K562 (cell line): ENCODE results near the gene CEMP1. TPM values are rescaled to one million over a fixed set of nuclear protein-coding genes. Genes with fewer than 3 reads are reported as not detected.

Experiments
- SP2 ChIP-seq: IDR thresholded peaks from 2 replicates; pipeline ENCODE4 v1.6.1; 2011; ENCODE audit warnings: mild to moderate bottlenecking, low read depth, low read length, moderate library complexity; ENCODE audit not compliant: poor library complexity, severe bottlenecking; ENCODE audit errors: extremely low read depth
- ZNF124 ChIP-seq: sonication (generic); formaldehyde crosslinking; IDR thresholded peaks from 2 replicates; pipeline ENCODE4 v1.8.1; 2022; ENCODE audit warnings: missing genetic modification reagents
- polyA plus RNA-seq, 8 experiments: library from polyadenylated mRNA; depleted of rRNA in 4 of 8; stranded (reverse) in 5 of 8; unstranded in 3 of 8; fragments of >200 nt; fragmentation: Nextera tagmentation in 2 of 8; fragmentation: Illumina TruSeq in 1 of 8; extraction: Ambion mirVana in 2 of 8; extraction: Trizol in 1 of 8; gene quantifications; 2 replicates each; pipeline versions ENCODE4 v1.2.1 to v1.2.3, GENCODE V29; 2011 to 2014; ENCODE audit warnings: inconsistent platforms in 1 of 8, missing spikeins in 1 of 8
- total RNA-seq, 7 experiments: library from RNA; depleted of rRNA in 6 of 7; stranded (reverse); fragments of >200 nt in 6 of 7; fragmentation: Illumina TruSeq in 2 of 7; extraction: Trizol in 2 of 7; gene quantifications; 2 replicates each; pipeline versions ENCODE4 v1.2.1 to v1.2.3, GENCODE V29; 2011 to 2021; ENCODE audit warnings: low replicate concordance in 1 of 7
- TF ChIP-seq, protein P1 (sequence below): sonication (generic); formaldehyde crosslinking; IDR thresholded peaks from 2 replicates; pipeline ENCODE4 v1.8.0; 2023; ENCODE audit warnings: missing genetic modification reagents, mild to moderate bottlenecking, borderline replicate concordance

CEMP1 gene
- total and polyA plus RNA-seq, 9 of the 15 experiments (the other 6 are each of a cell fraction or from before 2014, with no cell fraction given) = 0.05 to 0.45 TPM; not detected in 7

DNA sequence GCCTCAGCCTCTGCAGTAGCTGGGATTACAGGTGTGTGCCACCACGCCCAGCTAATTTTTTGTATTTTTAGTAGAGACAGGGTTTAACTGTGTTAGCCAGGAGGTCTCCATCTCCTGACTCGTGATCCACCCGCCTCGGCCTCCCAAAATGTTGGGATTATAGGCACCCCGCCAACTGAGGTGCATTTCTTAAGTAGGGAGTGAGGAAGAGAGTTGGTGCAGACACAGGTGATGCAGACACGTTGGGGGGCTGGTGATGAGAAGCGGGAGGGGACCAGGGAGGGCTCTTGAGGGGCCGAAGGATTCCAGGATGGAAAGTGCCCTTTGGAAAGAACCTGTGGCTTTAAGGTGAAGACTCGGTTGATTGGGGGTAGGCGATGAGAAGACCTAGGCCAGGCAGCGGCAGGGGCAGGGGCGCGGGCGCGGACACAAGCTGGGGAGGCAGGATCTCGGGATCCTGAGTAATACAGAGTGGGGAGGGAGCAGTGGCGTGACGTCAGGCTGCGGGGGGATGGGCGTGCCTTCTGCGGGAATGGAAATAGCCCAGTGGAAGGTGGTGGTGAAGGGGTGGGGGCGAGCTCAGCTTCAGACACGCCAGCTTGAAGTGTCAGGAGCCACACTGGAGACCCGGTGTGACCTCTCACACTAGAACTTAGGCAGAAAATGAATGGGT, 19.9 kb downstream of the CEMP1 start (continued):
- TF ChIP-seq SP2 (no peak), ZNF124 (CRISPR knock-in tag) (no peak)
- TF ChIP-seq, protein P1, sequence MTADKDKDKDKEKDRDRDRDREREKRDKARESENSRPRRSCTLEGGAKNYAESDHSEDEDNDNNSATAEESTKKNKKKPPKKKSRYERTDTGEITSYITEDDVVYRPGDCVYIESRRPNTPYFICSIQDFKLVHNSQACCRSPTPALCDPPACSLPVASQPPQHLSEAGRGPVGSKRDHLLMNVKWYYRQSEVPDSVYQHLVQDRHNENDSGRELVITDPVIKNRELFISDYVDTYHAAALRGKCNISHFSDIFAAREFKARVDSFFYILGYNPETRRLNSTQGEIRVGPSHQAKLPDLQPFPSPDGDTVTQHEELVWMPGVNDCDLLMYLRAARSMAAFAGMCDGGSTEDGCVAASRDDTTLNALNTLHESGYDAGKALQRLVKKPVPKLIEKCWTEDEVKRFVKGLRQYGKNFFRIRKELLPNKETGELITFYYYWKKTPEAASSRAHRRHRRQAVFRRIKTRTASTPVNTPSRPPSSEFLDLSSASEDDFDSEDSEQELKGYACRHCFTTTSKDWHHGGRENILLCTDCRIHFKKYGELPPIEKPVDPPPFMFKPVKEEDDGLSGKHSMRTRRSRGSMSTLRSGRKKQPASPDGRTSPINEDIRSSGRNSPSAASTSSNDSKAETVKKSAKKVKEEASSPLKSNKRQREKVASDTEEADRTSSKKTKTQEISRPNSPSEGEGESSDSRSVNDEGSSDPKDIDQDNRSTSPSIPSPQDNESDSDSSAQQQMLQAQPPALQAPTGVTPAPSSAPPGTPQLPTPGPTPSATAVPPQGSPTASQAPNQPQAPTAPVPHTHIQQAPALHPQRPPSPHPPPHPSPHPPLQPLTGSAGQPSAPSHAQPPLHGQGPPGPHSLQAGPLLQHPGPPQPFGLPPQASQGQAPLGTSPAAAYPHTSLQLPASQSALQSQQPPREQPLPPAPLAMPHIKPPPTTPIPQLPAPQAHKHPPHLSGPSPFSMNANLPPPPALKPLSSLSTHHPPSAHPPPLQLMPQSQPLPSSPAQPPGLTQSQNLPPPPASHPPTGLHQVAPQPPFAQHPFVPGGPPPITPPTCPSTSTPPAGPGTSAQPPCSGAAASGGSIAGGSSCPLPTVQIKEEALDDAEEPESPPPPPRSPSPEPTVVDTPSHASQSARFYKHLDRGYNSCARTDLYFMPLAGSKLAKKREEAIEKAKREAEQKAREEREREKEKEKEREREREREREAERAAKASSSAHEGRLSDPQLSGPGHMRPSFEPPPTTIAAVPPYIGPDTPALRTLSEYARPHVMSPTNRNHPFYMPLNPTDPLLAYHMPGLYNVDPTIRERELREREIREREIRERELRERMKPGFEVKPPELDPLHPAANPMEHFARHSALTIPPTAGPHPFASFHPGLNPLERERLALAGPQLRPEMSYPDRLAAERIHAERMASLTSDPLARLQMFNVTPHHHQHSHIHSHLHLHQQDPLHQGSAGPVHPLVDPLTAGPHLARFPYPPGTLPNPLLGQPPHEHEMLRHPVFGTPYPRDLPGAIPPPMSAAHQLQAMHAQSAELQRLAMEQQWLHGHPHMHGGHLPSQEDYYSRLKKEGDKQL (CRISPR knock-in tag) = no peak
